GM12878 (cell line): Measurements from ENCODE around the gene CLDN17. TPM values are rescaled to one million over a fixed set of nuclear protein-coding genes. Genes with fewer than 3 reads are reported as not detected.

Source experiments
- ATAC-seq: fragments of 200-7000 bp; cut with Tn5 transposase; 3 replicates; pipeline ENCODE4 v1.9.1; 2020; ENCODE audit warnings: mild to moderate bottlenecking, moderate library complexity
- BruUV-seq: library from RNA; stranded (reverse); fragments of 400-500 nt; replicated peaks from 2 replicates; lab custom pipeline; 2021; lab: Mats Ljungman, UMichigan
- CTCF ChIA-PET: fragments of 300-600 bp; sonication (Branson Sonifier 250); formaldehyde crosslinking; extraction: SDS; loops from one replicate; lab custom pipeline; 2021; ENCODE audit warnings: inconsistent platforms; lab: Yijun Ruan, JAX
- POLR2A ChIA-PET: fragments of 350-600 bp; formaldehyde crosslinking; extraction: SDS; loops from one replicate; lab custom pipeline; 2021; ENCODE audit warnings: inconsistent platforms; lab: Charles Lee
- RAD21 ChIA-PET: fragments of 300-600 bp; sonication (Branson Sonifier 250); formaldehyde crosslinking; loops from one replicate; lab custom pipeline; 2023; ENCODE audit warnings: antibody characterized with exemption; ENCODE audit not compliant: unreplicated experiment; lab: Charles Lee
- SMC1A ChIA-PET: fragments of 300-600 bp; sonication (Branson Sonifier 250); formaldehyde crosslinking; loops from one replicate; lab custom pipeline; 2023; ENCODE audit not compliant: unreplicated experiment, uncharacterized antibody; lab: Charles Lee
- DNase-seq: peaks from one replicate; pipeline ENCODE4 v3.0.0-alpha.2; 2011; ENCODE audit warnings: low read depth, low spot score
- FAIRE-seq: peaks from 3 replicates; lab custom pipeline; 2011; peaks lifted over from hg19 to GRCh38; lab: Jason Lieb, UNC
- H2AFZ ChIP-seq: 2 replicates; pipeline ENCODE4 v1.6.0; 2011; ENCODE audit warnings: low read depth, low read length, control low read depth; ENCODE audit not compliant: control insufficient read depth
- H3K27ac ChIP-seq: 2 replicates; pipeline ENCODE4 v1.5.1; 2011; ENCODE audit warnings: control low read depth; ENCODE audit not compliant: control insufficient read depth, insufficient read depth
- H3K27me3 ChIP-seq, 2 experiments: replicated peaks in 1 of 2; 2 replicates each; pipeline versions ENCODE4 v1.6.0 to v1.6.1; 2011; ENCODE audit warnings: low read length in 1 of 2; ENCODE audit not compliant: control insufficient read depth in 2 of 2, insufficient read depth in 2 of 2
- H3K36me3 ChIP-seq, 2 experiments: 2 replicates each; pipeline ENCODE4 v1.5.1; 2011; ENCODE audit warnings: low read length in 1 of 2; ENCODE audit not compliant: control insufficient read depth in 2 of 2, insufficient read depth in 2 of 2
- H3K4me1 ChIP-seq: 2 replicates; pipeline ENCODE4 v1.6.1; 2011; ENCODE audit warnings: mild to moderate bottlenecking, low read length, moderate library complexity, mixed read lengths; ENCODE audit not compliant: control insufficient read depth, insufficient read depth
- H3K4me2 ChIP-seq: 2 replicates; pipeline ENCODE4 v1.6.0; 2011; ENCODE audit warnings: control low read depth; ENCODE audit not compliant: control insufficient read depth, insufficient read depth
- H3K4me3 ChIP-seq: fragments of 200-600 bp; sonication (generic); 2 replicates; pipeline ENCODE4 v1.5.1; 2016
- H3K79me2 ChIP-seq: 2 replicates; pipeline ENCODE4 v1.6.0; 2011; ENCODE audit warnings: low read length; ENCODE audit not compliant: control insufficient read depth, insufficient read depth
- H3K9ac ChIP-seq: 2 replicates; pipeline ENCODE4 v1.8.0; 2011; ENCODE audit warnings: low read length, control low read depth, mixed read lengths; ENCODE audit not compliant: control insufficient read depth, insufficient read depth
- H3K9me3 ChIP-seq: replicated peaks from 3 replicates; pipeline ENCODE4 v1.5.1; 2011; ENCODE audit warnings: mild to moderate bottlenecking, low read length; ENCODE audit not compliant: control insufficient read depth, insufficient read depth
- H4K20me1 ChIP-seq: 2 replicates; pipeline ENCODE4 v1.6.0; 2011; ENCODE audit not compliant: control insufficient read depth, insufficient read depth
- ASH2L ChIP-seq: fragments of 300-600, 200-600 bp; sonication (generic); IDR thresholded peaks from 2 replicates; pipeline ENCODE4 v1.6.1; 2017; ENCODE audit warnings: low read depth, mild to moderate bottlenecking, borderline replicate concordance
- CEBPB ChIP-seq, 2 experiments: fragments of 150-350 bp in 1 of 2; IDR thresholded peaks; 2 replicates each; pipeline ENCODE4 v1.6.1; 2012 to 2014; ENCODE audit warnings: low read depth in 2 of 2, low read length in 2 of 2, borderline replicate concordance in 1 of 2, inconsistent platforms in 1 of 2
- CEBPZ ChIP-seq: fragments of 150-350 bp; IDR thresholded peaks from 2 replicates; pipeline ENCODE4 v1.6.1; 2016; ENCODE audit warnings: low read depth, low read length
- KDM1A ChIP-seq: fragments of 200-600 bp; sonication (generic); IDR thresholded peaks from 2 replicates; pipeline ENCODE4 v1.6.1; 2016; ENCODE audit warnings: borderline replicate concordance
- MYC ChIP-seq: IDR thresholded peaks from 2 replicates; pipeline ENCODE4 v1.6.1; 2011; ENCODE audit warnings: mild to moderate bottlenecking, low read length, moderate library complexity, inconsistent platforms; ENCODE audit not compliant: insufficient read depth, insufficient replicate concordance, insufficient read length, severe bottlenecking
- PKNOX1 ChIP-seq: fragments of 450-650 bp; IDR thresholded peaks from 2 replicates; pipeline ENCODE4 v1.6.1; 2016; ENCODE audit warnings: mild to moderate bottlenecking
- REST ChIP-seq: IDR thresholded peaks from 2 replicates; pipeline ENCODE4 v1.6.1; 2012; ENCODE audit warnings: mild to moderate bottlenecking, low read depth, low read length
- TCF12 ChIP-seq: IDR thresholded peaks from 2 replicates; pipeline ENCODE4 v1.6.1; 2011; ENCODE audit warnings: low read depth, mild to moderate bottlenecking, low read length
- WGBS: methylation state at CpG from one replicate; pipeline ENCODE4 v1.1.6; 2016; ENCODE audit warnings: low lambda C conversion rate; ENCODE audit not compliant: insufficient replicate concordance, insufficient coverage; ENCODE audit errors: missing lambda C conversion rate; 5-methylcytosine and 5-hydroxymethylcytosine counted together
- in situ Hi-C: fragments of 300-500 bp; cut with MboI; formaldehyde crosslinking; loops from 9 replicates; pipeline ENCODE4 v1.14.3; 2018; ENCODE audit warnings: mixed read lengths
- intact Hi-C: fragments of 100-400 bp; cut with micrococcal nuclease; formaldehyde crosslinking; loops from one replicate; pipeline ENCODE4 v1.14.2; 2022; ENCODE audit not compliant: unreplicated experiment
- polyA plus RNA-seq, 11 experiments: library from polyadenylated mRNA; depleted of rRNA in 4 of 11; unstranded in 6 of 11; stranded (reverse) in 5 of 11; fragments of >200 nt; fragmentation: Nextera tagmentation in 4 of 11; fragmentation: Illumina TruSeq in 1 of 11; extraction: Ambion mirVana in 4 of 11; extraction: Trizol in 1 of 11; gene quantifications; 1 replicate in 1 of 11; 2 replicates in 10 of 11; pipeline versions ENCODE4 v1.2.1 to v1.2.3, GENCODE V29; 2011 to 2016; ENCODE audit warnings: inconsistent platforms in 2 of 11, missing spikeins in 2 of 11, low read depth in 1 of 11
- total RNA-seq, 4 experiments: library from RNA; depleted of rRNA in 3 of 4; stranded (reverse); fragments of >200 nt in 3 of 4; fragmentation: Illumina TruSeq in 1 of 4; extraction: Trizol in 1 of 4; gene quantifications; 2 replicates each; pipeline versions ENCODE4 v1.2.1 to v1.2.3, GENCODE V29; 2013 to 2021

Gene CLDN17
- total and polyA plus RNA-seq, 10 of the 15 experiments (the other 5 are each of a cell fraction or from before 2014, with no cell fraction given): not detected

- H3K27ac ChIP-seq: no peak overlapping the region
- no peak overlapping the region for H3K9ac ChIP-seq
- no peaks in the 10 kb centered on the region for H4K20me1 ChIP-seq
- no peaks in the 10 kb centered on the region for H3K36me3 ChIP-seq
- ChIA-PET CTCF (interaction anchor here (0.6 to 1.0 kb wide), 2 partner anchors 12 to 808 kb away, joined by 3 to 4 read pairs; no protein-coding TSS in a partner anchor), SMC1A (no interaction called here), RAD21 (interaction anchor here (0.5 kb wide), 1 partner anchor 920 kb away, joined by 4 read pairs; no protein-coding TSS in a partner anchor), POLR2A (no interaction called here)
- no peak overlapping the region for H3K4me3 ChIP-seq
- DNase-seq: no peak
- H3K4me2 ChIP-seq: no peak overlapping the region
- no peaks in the 10 kb centered on the region for H3K27me3 ChIP-seq
- no peak for FAIRE-seq
- WGBS: 33% methylated on average over 9 of the region's 9 CpGs
- intact Hi-C loops (no loop called here), in situ Hi-C loops (no loop called here)
- no peak for ATAC-seq
- H2AFZ ChIP-seq: no peak overlapping the region
- no peaks in the 10 kb centered on the region; the same call in 2 of the 3 replicates for H3K9me3 ChIP-seq
- no peaks in the 10 kb centered on the region for H3K4me1 ChIP-seq
- TF ChIP-seq ASH2L: no peak
- TF ChIP-seq KDM1A: no peak
- TF ChIP-seq CEBPZ: no peak
- BruUV-seq: no TSS peak
- no peaks in the 10 kb centered on the region for H3K79me2 ChIP-seq
Observed at GRCh38 chr21:30166171-30166570, 434 bp downstream of the CLDN17 start.

- Histone ChIP-seq H3K27me3 (no peaks in the 10 kb centered on the region), H4K20me1 (no peaks in the 10 kb centered on the region), H3K4me2 (no peak overlapping the region), H3K79me2 (no peaks in the 10 kb centered on the region), H3K9me3 (no peaks in the 10 kb centered on the region; the same call in 2 of the 3 replicates), H2AFZ (no peak overlapping the region), H3K9ac (no peak overlapping the region), H3K27ac (no peak overlapping the region), H3K36me3 (no peaks in the 10 kb centered on the region), H3K4me3 (no peak overlapping the region), H3K4me1 (no peaks in the 10 kb centered on the region)
- ChIA-PET CTCF (no interaction called here), SMC1A (no interaction called here), POLR2A (no interaction called here), RAD21 (no interaction called here)
- ATAC-seq (no peak), DNase-seq (no peak), FAIRE-seq (no peak)
- in situ Hi-C loops: no loop called here
- 0% methylated on average over 1 of the region's 1 CpG for WGBS
- no TSS peak for BruUV-seq
- intact Hi-C loops: no loop called here
- no peak for TF ChIP-seq CEBPB (IDR thresholded peaks at IDR 0.05; ENCODE audit: borderline replicate concordance in 1 of 2, low read depth in 2 of 2, low read length in 2 of 2)
- TF ChIP-seq MYC: no peak
- TF ChIP-seq PKNOX1: no peak
- TF ChIP-seq TCF12: no peak
- no peak for TF ChIP-seq REST
Observed at GRCh38 chr21:30164796-30165195, 1.8 kb downstream of the CLDN17 start.
